Memory B cell (primary cell): Measurements from ENCODE around the gene HELT.
"Not testable (repeated sequence)": the region's sequence is repeated elsewhere in the genome, so short reads cannot be mapped to it uniquely, and the experiment has no call there.

Experiments used
- ATAC-seq: fragments of 150-1000 bp; cut with Tn5 transposase; 2 replicates; pipeline ENCODE4 v1.10.0; 2021; ENCODE audit warnings: low read depth, mild to moderate bottlenecking, moderate library complexity
- DNase-seq, 2 donors: peaks; one replicate each; pipeline ENCODE4 v3.0.0; 2022; ENCODE audit warnings: low spot score in 2 of 2
- H3K27ac Mint-ChIP-seq: one replicate; pipeline ENCODE4 v1.8.0; 2022; ENCODE audit warnings: mild to moderate bottlenecking, moderate library complexity, mixed read lengths
- H3K27me3 Mint-ChIP-seq: one replicate; pipeline ENCODE4 v1.8.0; 2022; ENCODE audit warnings: mixed read lengths
- H3K36me3 Mint-ChIP-seq: one replicate; pipeline ENCODE4 v1.8.0; 2022; ENCODE audit warnings: mild to moderate bottlenecking, mixed read lengths
- H3K4me1 Mint-ChIP-seq: one replicate; pipeline ENCODE4 v1.8.0; 2022; ENCODE audit warnings: mixed read lengths
- H3K4me3 Mint-ChIP-seq: one replicate; pipeline ENCODE4 v1.8.0; 2022; ENCODE audit warnings: mild to moderate bottlenecking, moderate library complexity, mixed read lengths
- H3K9me3 Mint-ChIP-seq: one replicate; pipeline ENCODE4 v1.8.0; 2022; ENCODE audit warnings: mixed read lengths

Gene HELT

DNA sequence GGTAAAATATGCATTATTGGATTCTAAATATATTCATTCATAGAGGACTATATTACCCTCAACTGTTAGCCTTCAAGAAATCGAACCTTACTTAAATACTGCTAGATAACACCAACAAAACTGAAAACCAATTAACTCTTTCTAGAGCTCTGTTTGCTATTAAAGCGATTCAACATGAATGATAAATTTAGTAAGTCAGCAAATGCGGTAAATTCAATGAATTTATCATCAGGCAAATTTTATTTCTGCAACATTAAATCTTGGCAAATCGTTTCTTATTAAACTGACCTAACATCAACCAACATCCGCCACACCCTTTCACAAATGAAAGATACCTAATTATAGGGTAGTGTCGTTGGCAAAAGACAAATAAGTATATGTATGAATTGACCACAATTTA lies 26.4 kb upstream of the HELT start:
- no peak for DNase-seq
- ATAC-seq: no peak
- Mint-ChIP-seq H3K4me1 (no peaks in the 10 kb centered on the region), H3K27me3 (peaks cover 1% of the 10 kb centered on the region), H3K36me3 (no peaks in the 10 kb centered on the region), H3K4me3 (no peak overlapping the region), H3K27ac (no peak overlapping the region), H3K9me3 (peaks cover 1% of the 10 kb centered on the region)

DNA sequence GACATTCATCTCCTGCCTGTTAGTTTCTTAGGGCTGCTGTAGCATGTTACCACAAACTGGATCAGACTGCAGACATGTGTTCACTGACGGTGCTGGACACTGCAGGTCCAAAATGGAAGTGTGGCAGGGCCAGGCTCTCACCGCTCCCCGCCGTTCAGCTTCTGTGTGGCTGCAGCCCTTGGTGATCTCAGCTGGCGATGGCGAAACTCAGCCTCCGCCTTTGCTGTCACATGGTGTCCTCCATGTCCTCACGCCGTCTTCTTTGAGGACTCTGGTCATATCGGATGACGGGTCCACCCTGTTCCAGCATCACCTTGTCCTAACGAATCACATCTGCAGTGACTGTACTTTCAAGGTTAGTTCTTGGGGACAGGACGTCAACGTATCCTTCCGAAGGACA lies 25.9 kb upstream of the HELT start:
- DNase-seq: no peak
- Mint-ChIP-seq H3K27me3 (peaks cover 4% of the 10 kb centered on the region), H3K9me3 (peaks cover 2% of the 10 kb centered on the region), H3K27ac (no peak overlapping the region), H3K36me3 (no peaks in the 10 kb centered on the region), H3K4me3 (no peak overlapping the region), H3K4me1 (no peaks in the 10 kb centered on the region)
- ATAC-seq: no peak

DNA sequence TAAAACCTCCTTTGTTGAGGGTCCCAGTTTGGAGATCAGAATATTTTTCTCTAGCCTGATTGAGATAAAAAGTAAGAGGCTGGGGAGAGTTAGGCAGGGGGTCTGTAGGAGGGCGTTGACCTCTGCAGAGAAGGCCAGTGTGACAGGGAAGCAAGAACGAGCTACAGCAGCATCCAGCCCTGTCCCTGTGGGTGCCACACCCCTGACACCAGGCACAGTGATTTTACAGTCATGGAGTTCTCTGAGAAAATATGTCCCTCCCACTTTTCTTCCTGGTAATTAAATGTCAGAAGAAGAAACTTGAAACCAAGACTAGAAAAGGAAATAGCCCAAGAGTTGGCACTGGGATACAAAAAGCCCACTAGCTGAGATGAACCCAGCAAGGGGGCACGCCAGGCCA lies 25.0 kb upstream of the HELT start:
- Mint-ChIP-seq H3K27ac (no peak overlapping the region), H3K36me3 (no peaks in the 10 kb centered on the region), H3K4me1 (no peaks in the 10 kb centered on the region), H3K9me3 (peaks cover 2% of the 10 kb centered on the region), H3K4me3 (no peak overlapping the region), H3K27me3 (peaks cover 4% of the 10 kb centered on the region)
- DNase-seq (no peak), ATAC-seq (no peak)

DNA sequence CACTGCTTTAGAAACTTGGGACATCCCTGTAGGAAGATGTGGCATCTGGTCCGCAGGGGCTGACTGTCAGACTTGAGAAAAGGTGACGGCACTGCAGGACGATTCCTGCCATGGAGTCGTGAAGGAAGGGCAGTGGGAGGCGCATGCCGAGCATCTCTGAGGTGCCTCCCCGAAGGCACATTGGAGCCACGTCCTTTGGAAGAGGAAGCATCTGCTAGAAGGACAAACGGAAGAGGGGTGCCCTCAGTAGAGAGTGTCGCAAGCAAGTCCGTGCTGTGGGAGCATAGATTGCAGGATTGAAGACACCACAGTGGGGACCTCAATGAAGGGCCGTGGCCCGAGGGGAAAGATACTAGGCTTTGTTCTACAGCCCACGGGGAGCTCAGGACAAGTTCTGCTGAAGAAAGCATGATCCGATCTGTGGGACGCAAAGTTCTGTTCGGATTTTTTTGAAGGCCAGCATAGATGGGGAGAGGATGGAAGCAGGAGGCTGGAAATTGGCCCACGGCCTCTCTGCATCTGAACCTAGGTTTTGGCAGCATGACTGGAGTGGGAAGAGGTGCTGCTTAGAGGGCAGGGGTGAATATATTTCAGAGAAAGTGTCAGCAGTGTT lies 24.2 kb upstream of the HELT start:
- Mint-ChIP-seq H3K27ac (no peak overlapping the region), H3K4me3 (no peak overlapping the region), H3K36me3 (no peaks in the 10 kb centered on the region), H3K4me1 (no peaks in the 10 kb centered on the region), H3K9me3 (peaks cover 2% of the 10 kb centered on the region), H3K27me3 (peaks cover 4% of the 10 kb centered on the region)
- no peak for ATAC-seq
- no peak for DNase-seq

DNA sequence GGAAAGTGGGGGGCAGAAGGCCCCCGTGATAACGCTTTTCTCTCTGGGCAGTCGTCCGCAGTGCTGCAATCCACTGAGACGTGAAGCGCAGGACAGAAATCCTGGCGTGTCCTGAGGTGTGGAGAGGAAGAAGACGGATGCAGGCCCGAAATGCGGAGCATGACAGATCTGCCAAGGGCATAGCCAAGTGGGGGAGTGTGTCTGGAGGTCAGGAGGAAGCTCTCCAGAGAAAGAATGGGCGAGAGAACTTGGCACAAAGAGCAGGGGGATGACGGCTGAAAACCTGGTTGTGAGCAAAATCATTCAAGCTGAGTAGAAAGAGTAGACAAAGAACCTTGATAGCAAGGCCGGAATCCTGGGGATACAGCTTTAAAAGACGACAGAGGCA lies 23.7 kb upstream of the HELT start:
- no peak for DNase-seq
- no peak for ATAC-seq
- H3K27ac Mint-ChIP-seq: no peak overlapping the region
- peaks cover 4% of the 10 kb centered on the region for H3K9me3 Mint-ChIP-seq
- H3K27me3 Mint-ChIP-seq: peaks cover 4% of the 10 kb centered on the region
- H3K4me1 Mint-ChIP-seq: no peaks in the 10 kb centered on the region
- no peaks in the 10 kb centered on the region for H3K36me3 Mint-ChIP-seq
- H3K4me3 Mint-ChIP-seq: no peak overlapping the region

DNA sequence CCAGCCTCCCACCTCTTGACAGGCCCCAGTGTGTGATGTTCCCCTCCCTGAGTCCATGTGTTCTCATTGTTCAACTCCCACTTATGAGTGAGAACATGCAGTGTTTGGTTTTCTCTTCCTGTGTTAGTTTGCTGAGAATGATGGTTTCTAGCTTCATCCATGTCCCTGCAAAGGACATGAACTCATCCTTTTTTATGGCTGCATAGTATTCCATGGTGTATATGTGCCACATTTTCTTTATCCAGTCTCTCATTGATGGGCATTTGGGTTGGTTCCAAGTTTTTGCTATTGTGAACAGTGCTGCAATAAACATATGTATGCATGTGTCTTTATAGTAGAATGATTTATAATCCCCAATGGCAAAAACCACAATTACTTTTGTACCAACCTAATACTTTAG lies 20.6 kb upstream of the HELT start:
- ATAC-seq, DNase-seq, H3K27ac Mint-ChIP-seq, H3K36me3 Mint-ChIP-seq, H3K9me3 Mint-ChIP-seq, H3K4me1 Mint-ChIP-seq, H3K27me3 Mint-ChIP-seq, H3K4me3 Mint-ChIP-seq: not testable (repeated sequence)

DNA sequence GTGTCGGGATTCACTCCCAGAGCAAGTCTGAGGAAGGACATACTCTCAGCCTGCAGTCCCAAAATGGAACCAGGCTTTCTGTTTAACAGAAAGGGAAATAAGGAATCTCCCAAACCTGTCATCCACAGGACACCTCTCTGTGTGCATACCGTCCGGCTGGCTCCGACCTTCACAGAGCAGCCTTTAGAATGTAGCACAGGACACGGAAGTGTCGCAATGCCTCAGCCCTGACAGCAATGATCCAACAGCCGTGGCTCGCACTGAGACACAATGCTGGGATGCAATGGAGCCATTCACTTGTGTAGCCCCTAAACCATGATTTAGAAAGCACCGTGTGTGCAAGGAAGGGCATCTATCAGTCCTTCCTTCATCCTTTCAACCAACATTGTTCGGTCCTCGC lies 15.5 kb upstream of the HELT start:
- no peak for ATAC-seq
- no peak overlapping the region for H3K27ac Mint-ChIP-seq
- H3K36me3 Mint-ChIP-seq: no peaks in the 10 kb centered on the region
- DNase-seq: no peak
- peaks cover 4% of the 10 kb centered on the region for H3K4me1 Mint-ChIP-seq
- H3K9me3 Mint-ChIP-seq: peaks cover 1% of the 10 kb centered on the region
- peaks cover 15% of the 10 kb centered on the region for H3K27me3 Mint-ChIP-seq
- H3K4me3 Mint-ChIP-seq: no peak overlapping the region

DNA sequence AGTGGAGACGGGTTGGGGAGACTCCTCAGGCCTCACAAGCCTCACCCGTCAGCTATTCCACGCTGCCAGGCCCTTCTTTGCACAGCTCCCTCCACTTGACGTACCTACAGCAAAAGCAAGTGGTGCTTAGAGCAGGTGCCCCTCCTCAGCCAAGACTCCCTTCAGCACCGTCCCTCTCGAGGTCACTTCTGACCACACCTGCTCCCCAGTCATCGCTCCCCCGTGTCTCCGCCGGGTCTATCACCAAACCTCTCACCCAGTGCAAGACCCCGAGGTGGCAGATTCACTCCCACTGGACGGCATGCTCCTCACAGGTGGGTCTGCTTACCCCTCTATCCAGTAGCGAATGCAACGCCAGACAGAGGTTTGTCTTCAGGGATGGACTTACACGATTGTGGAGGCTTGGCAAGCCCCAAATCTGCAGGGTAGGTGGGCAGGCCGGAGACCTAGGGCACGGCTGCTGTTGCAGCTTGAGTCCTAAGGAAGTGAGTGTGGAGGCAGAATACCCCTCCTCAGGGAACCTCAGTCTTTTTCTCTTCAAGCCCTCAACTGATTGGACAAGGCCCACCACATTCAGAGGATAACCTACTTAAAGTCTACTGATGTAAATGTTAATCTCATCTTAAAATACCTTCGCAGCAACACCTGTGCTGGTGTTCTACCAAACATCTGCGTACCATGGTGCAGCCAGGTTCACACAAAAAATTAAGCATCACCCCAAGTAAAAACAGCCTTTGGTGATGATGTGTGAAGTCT lies 14.5 kb upstream of the HELT start:
- no peak overlapping the region for H3K4me3 Mint-ChIP-seq
- no peaks in the 10 kb centered on the region for H3K36me3 Mint-ChIP-seq
- H3K27ac Mint-ChIP-seq: no peak overlapping the region

DNA sequence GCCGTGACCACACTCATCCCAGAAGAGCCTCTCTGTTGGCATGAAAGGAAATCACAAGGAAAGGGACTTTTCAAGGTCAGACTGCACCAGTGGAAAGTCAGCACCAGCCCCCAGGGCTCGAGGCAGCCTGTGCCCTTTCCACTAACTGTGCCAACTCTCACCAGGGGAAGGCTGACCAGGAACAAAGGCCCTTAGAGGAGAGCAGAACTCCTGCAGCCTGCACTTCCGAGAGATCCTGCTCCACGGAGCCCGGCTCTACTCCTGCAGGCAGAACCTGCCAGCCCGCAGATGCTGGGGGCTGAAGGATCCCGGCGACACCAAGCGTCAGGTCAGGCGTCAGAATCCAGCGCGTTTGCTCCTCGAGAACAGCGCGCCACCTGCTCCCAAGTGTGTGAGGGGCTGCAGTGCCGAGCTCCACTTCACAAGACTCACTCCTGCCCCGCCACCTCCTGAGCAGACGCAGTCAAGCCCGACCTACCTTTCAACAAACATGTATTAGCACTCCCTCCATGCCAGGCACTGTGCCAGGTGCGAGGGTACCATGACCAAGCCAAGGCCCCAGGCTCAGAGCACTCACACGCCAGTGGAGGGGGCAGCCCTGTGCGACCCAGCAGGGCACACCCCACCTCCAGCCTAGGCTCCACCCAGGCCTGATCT lies 13.6 kb upstream of the HELT start:
- Mint-ChIP-seq H3K36me3 (no peaks in the 10 kb centered on the region), H3K27me3 (peaks cover 26% of the 10 kb centered on the region), H3K9me3 (no peaks in the 10 kb centered on the region), H3K4me1 (peaks cover 4% of the 10 kb centered on the region), H3K4me3 (no peak overlapping the region), H3K27ac (no peak overlapping the region)
- DNase-seq (no peak), ATAC-seq (peak; percentile 61)

More for the DNA sequence above, 14.5 kb upstream of the HELT start:
- H3K27me3 Mint-ChIP-seq: peaks cover 20% of the 10 kb centered on the region
- ATAC-seq (no peak), DNase-seq (no peak)
- H3K4me1 Mint-ChIP-seq: peaks cover 4% of the 10 kb centered on the region
- peaks cover 1% of the 10 kb centered on the region for H3K9me3 Mint-ChIP-seq

DNA sequence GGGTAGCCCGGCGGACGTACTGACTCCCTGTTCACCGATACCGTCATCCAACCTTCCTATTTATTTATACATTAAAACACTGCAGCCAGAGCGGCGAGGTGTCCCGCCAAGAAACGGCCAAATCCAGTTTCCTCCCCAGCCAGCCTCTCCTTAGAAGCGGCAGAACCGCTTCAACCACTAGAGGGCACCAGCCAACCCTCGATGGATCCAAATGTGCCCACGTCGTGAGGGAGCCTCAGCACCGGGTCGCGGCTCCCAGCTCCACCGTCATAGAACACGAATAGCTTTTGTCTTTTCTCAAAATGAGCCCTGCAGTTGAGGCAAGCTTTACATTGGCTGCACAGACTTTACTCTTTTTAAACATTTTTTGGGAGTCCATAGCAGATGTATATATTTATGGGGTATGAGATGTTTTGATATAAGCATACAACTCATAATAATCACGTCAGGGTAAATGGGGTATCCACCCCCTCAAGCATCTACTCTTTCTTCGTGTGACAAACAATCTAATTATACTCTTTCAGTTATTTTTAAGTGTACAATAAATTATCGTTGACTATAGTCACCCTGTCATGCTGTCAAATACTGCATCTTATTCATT lies 13.0 kb upstream of the HELT start:
- H3K36me3 Mint-ChIP-seq: no peaks in the 10 kb centered on the region
- peak; percentile 74 to 82 for DNase-seq
- peaks cover 4% of the 10 kb centered on the region for H3K4me1 Mint-ChIP-seq
- peak overlapping the region; percentile 49 for H3K4me3 Mint-ChIP-seq
- H3K27ac Mint-ChIP-seq: no peak overlapping the region
- H3K27me3 Mint-ChIP-seq: peaks cover 28% of the 10 kb centered on the region
- no peaks in the 10 kb centered on the region for H3K9me3 Mint-ChIP-seq
- peak; percentile 90 for ATAC-seq

DNA sequence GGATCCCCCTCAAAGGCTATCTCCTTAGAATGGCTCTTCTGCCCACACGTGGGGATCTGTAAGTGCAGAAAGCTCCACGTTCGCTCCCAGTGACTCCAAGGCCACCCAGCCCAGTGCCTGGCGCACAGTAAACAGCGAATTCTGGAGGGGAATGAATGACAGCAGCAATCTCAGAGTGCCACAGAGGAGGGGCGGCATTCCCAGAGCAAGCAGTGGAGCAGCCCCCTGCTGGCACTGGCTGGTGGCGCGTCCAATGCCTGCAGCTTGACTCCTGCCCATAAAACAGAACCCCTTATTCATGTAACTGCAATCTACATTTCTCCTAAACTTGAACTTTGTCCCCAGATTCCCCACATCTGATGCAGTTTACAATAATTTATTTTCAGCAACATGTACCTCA lies 6.9 kb upstream of the HELT start:
- no peak for DNase-seq
- peaks cover 35% of the 10 kb centered on the region for H3K27me3 Mint-ChIP-seq
- peaks cover 6% of the 10 kb centered on the region for H3K4me1 Mint-ChIP-seq
- no peak overlapping the region for H3K27ac Mint-ChIP-seq
- no peaks in the 10 kb centered on the region for H3K9me3 Mint-ChIP-seq
- peak; percentile 41 for ATAC-seq
- H3K36me3 Mint-ChIP-seq: no peaks in the 10 kb centered on the region
- no peak overlapping the region for H3K4me3 Mint-ChIP-seq

DNA sequence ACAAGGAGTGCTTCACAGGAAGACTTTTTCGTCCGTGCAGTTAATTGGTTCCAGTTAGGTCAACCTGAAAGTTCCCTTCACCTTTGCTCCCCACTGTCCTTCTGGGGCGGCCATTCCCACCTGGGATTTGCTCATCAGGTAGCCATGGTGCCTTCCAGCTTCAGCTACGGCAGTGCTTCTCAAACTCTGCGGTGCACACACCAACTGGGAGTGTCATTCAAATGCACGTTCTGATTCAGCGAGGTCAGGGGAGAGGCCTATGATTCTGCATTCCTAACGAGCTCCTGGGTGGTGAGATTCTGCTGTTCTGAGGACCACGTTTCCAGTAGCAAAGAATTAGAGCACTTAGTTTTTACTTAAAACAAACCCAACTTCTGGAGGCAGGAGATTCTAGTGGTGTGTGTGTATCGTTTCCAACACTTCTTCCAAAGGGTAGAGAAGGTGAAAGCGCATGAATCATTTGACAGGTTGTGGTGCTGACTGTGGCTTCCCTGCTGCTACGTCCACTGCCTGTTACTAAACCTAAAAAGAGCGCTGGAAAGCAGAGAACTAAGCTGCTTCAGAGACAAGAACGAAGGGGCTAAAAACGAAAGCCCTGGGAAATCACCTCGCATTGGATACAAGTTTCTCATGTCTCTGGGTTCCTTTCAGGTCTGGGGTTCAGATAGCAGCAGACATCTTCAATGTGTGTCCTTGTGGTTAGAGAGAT lies 4.7 kb upstream of the HELT start:
- no peaks in the 10 kb centered on the region for H3K36me3 Mint-ChIP-seq
- ATAC-seq: no peak

DNA sequence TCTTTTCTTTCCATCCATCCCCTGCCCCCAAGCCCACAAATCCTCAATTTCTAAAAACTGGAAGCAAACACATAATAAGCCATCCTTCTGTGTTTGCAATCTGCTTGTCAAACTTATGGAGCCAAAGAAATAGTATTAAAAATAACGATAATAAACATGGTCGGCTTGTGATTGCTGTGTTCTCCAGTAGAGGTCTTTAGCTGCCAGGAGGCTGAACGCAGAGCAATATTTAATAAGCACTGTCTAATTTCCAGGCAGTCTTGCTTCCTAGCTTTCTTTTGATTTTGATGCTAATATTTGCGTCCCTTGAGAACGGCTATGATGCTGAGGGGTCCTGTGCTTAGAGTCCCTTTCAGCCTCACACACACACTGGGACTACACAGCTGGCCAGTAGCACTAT lies 3.2 kb upstream of the HELT start:
- ATAC-seq (no peak), DNase-seq (no peak)
- Mint-ChIP-seq H3K9me3 (no peaks in the 10 kb centered on the region), H3K4me1 (peaks cover 10% of the 10 kb centered on the region), H3K27me3 (peaks cover 30% of the 10 kb centered on the region), H3K27ac (no peak overlapping the region), H3K36me3 (no peaks in the 10 kb centered on the region), H3K4me3 (no peak overlapping the region)

More for the DNA sequence above, 4.7 kb upstream of the HELT start:
- peaks cover 35% of the 10 kb centered on the region for H3K27me3 Mint-ChIP-seq
- H3K4me1 Mint-ChIP-seq: peaks cover 7% of the 10 kb centered on the region
- DNase-seq: no peak
- no peaks in the 10 kb centered on the region for H3K9me3 Mint-ChIP-seq
- no peak overlapping the region for H3K4me3 Mint-ChIP-seq
- H3K27ac Mint-ChIP-seq: no peak overlapping the region
